SK-N-SH (cell line): ENCODE results near the gene AUTS2. TPM values are rescaled to one million over a fixed set of nuclear protein-coding genes. Genes with fewer than 3 reads are reported as not detected.
A peak's percentile ranks its signal among the peaks of the same experiment; 100 is the strongest.

Experiments used
- CTCF ChIA-PET: fragments of 300-600, 350-600 bp; formaldehyde crosslinking; extraction: SDS; loops from one replicate; lab custom pipeline; 2021; lab: Yijun Ruan, JAX
- POLR2A ChIA-PET: fragments of 350-600 bp; sonication (Branson Sonifier 250); formaldehyde crosslinking; extraction: SDS; loops from one replicate; lab custom pipeline; 2020; ENCODE audit warnings: antibody characterized with exemption, inconsistent platforms; lab: Yijun Ruan, JAX
- DNase-seq: peaks from one replicate; pipeline ENCODE4 v3.0.0; 2012
- H2AFZ ChIP-seq: fragments of 200-600 bp; sonication (generic); 2 replicates; pipeline ENCODE4 v1.8.1; 2016; ENCODE audit warnings: antibody characterized with exemption, mild to moderate bottlenecking, low read depth
- H3F3A ChIP-seq: fragments of 200-600 bp; sonication (generic); replicated peaks from 2 replicates; pipeline ENCODE3; 2016; ENCODE audit warnings: antibody characterized with exemption, mild to moderate bottlenecking; ENCODE audit not compliant: insufficient read depth
- H3K27ac ChIP-seq, 2 experiments: fragments of 200-500 bp in 1 of 2; fragments of 200-600 bp in 1 of 2; sonication (Bioruptor generic) in 1 of 2; sonication (generic), shearing (Covaris generic) in 1 of 2; 2 replicates each; pipeline versions ENCODE4 v1.5.1 to v1.6.1; 2014 to 2016; ENCODE audit warnings: low read depth in 2 of 2, inconsistent platforms in 1 of 2, low read length in 1 of 2, mild to moderate bottlenecking in 1 of 2, mixed read lengths in 1 of 2
- H3K27me3 ChIP-seq: fragments of 200-600 bp; sonication (generic), shearing (Covaris generic); 2 replicates; pipeline ENCODE4 v1.6.1; 2016; ENCODE audit warnings: mixed run types; ENCODE audit not compliant: insufficient read depth
- H3K36me3 ChIP-seq, 2 experiments: fragments of 200-500 bp in 1 of 2; fragments of 200-600 bp in 1 of 2; sonication (Bioruptor generic) in 1 of 2; sonication (generic) in 1 of 2; replicated peaks in 1 of 2; 2 replicates each; pipeline versions ENCODE3 to v1.5.1; 2014 to 2016; ENCODE audit warnings: low read length in 1 of 2, mild to moderate bottlenecking in 1 of 2; ENCODE audit not compliant: insufficient read depth in 2 of 2, control insufficient read depth in 1 of 2
- H3K4me1 ChIP-seq, 2 experiments: fragments of 200-500 bp in 1 of 2; fragments of 200-600 bp in 1 of 2; sonication (Bioruptor generic) in 1 of 2; sonication (generic), shearing (Covaris generic) in 1 of 2; 2 replicates each; pipeline versions ENCODE4 v1.5.1 to v1.6.1; 2014 to 2016; ENCODE audit warnings: low read depth in 1 of 2, low read length in 1 of 2, mixed run types in 1 of 2; ENCODE audit not compliant: insufficient read depth in 2 of 2, control insufficient read depth in 1 of 2
- H3K4me2 ChIP-seq: fragments of 200-600 bp; sonication (generic), shearing (Covaris generic); 2 replicates; pipeline ENCODE4 v1.6.1; 2017; ENCODE audit warnings: mixed run types
- H3K4me3 ChIP-seq, 2 experiments: fragments of 200-500 bp in 1 of 2; fragments of 200-600 bp in 1 of 2; sonication (Bioruptor generic) in 1 of 2; sonication (generic), shearing (Covaris generic) in 1 of 2; 2 replicates each; pipeline versions ENCODE4 v1.5.1 to v1.8.1; 2014 to 2016; ENCODE audit warnings: low read depth in 2 of 2, inconsistent platforms in 1 of 2, low read length in 1 of 2, mild to moderate bottlenecking in 1 of 2, mixed read lengths in 1 of 2, moderate library complexity in 1 of 2
- H3K79me2 ChIP-seq: fragments of 200-600 bp; sonication (generic); 2 replicates; pipeline ENCODE4 v1.8.1; 2017; ENCODE audit warnings: mild to moderate bottlenecking; ENCODE audit not compliant: insufficient read depth
- H3K9ac ChIP-seq: fragments of 200-600 bp; sonication (generic); 2 replicates; pipeline ENCODE4 v1.6.1; 2017; ENCODE audit warnings: mixed run types
- H3K9me2 ChIP-seq: fragments of 200-600 bp; sonication (generic); 2 replicates; pipeline ENCODE4 v1.6.1; 2017; ENCODE audit warnings: mixed run types
- H3K9me3 ChIP-seq: fragments of 200-600 bp; sonication (generic); 2 replicates; pipeline ENCODE4 v1.6.1; 2017; ENCODE audit warnings: mixed run types, mild to moderate bottlenecking, moderate library complexity
- H4K20me1 ChIP-seq: fragments of 200-600 bp; sonication (generic); 2 replicates; pipeline ENCODE4 v1.6.1; 2017; ENCODE audit warnings: mild to moderate bottlenecking, mixed run types; ENCODE audit not compliant: insufficient read depth
- CHD2 ChIP-seq: fragments of 150-350 bp; IDR thresholded peaks from 2 replicates; pipeline ENCODE4 v1.6.1; 2018; ENCODE audit warnings: low read length; ENCODE audit not compliant: partially characterized antibody
- ELF1 ChIP-seq: IDR thresholded peaks from 2 replicates; pipeline ENCODE4 v1.4.0; 2012
- EP300 ChIP-seq, 2 experiments: IDR thresholded peaks; 2 replicates each; pipeline versions ENCODE4 v1.4.0 to v1.6.1; 2012; ENCODE audit warnings: borderline replicate concordance in 1 of 2, low read depth in 1 of 2, low read length in 1 of 2
- FOXJ3 ChIP-seq: sonication (generic); formaldehyde crosslinking; IDR thresholded peaks from 2 replicates; pipeline ENCODE4 v1.5.1; 2020; ENCODE audit warnings: mild to moderate bottlenecking, missing genetic modification reagents
- POLR2AphosphoS5 ChIP-seq: IDR thresholded peaks from 2 replicates; pipeline ENCODE4 v1.6.1; 2012; ENCODE audit warnings: low read depth, low read length
- RCOR1 ChIP-seq: fragments of 150-350 bp; IDR thresholded peaks from 2 replicates; pipeline ENCODE4 v1.6.1; 2017; ENCODE audit warnings: antibody characterized with exemption, low read length
- RXRA ChIP-seq: IDR thresholded peaks from 2 replicates; pipeline ENCODE4 v1.4.0; 2012; ENCODE audit warnings: low read depth, mild to moderate bottlenecking, borderline replicate concordance
- SMC3 ChIP-seq: IDR thresholded peaks from 2 replicates; pipeline ENCODE4 v1.6.1; 2012; ENCODE audit warnings: low read depth, low read length, improper control_type of control experiment
- TCF12 ChIP-seq: IDR thresholded peaks from 2 replicates; pipeline ENCODE4 v1.4.0; 2012
- TEAD4 ChIP-seq: IDR thresholded peaks from 2 replicates; pipeline ENCODE4 v1.4.0; 2012; ENCODE audit warnings: mild to moderate bottlenecking, borderline replicate concordance; ENCODE audit not compliant: insufficient read depth
- WGBS: methylation state at CpG from one replicate; pipeline ENCODE4 v1.1.6; 2017; ENCODE audit warnings: low lambda C conversion rate; 5-methylcytosine and 5-hydroxymethylcytosine counted together
- polyA plus RNA-seq, 3 experiments: library from polyadenylated mRNA; depleted of rRNA; stranded (reverse); fragments of >200 nt; gene quantifications; 2 replicates each; pipeline ENCODE4 v1.2.3, GENCODE V29; 2012
- TF ChIP-seq, protein P1 (sequence below): fragments of 150-350 bp; IDR thresholded peaks from 2 replicates; pipeline ENCODE4 v1.6.1; 2016; ENCODE audit warnings: mild to moderate bottlenecking, low read depth, low read length
- TF ChIP-seq, protein P2 (sequence below): fragments of 150-350 bp; IDR thresholded peaks from 2 replicates; pipeline ENCODE4 v1.6.1; 2017; ENCODE audit warnings: antibody characterized with exemption, low read length, low read depth, borderline replicate concordance

The AUTS2 gene
- polyA plus RNA-seq, 1 of the 3 experiments (the other 2 are of a cell fraction): 15.6 TPM

DNA sequence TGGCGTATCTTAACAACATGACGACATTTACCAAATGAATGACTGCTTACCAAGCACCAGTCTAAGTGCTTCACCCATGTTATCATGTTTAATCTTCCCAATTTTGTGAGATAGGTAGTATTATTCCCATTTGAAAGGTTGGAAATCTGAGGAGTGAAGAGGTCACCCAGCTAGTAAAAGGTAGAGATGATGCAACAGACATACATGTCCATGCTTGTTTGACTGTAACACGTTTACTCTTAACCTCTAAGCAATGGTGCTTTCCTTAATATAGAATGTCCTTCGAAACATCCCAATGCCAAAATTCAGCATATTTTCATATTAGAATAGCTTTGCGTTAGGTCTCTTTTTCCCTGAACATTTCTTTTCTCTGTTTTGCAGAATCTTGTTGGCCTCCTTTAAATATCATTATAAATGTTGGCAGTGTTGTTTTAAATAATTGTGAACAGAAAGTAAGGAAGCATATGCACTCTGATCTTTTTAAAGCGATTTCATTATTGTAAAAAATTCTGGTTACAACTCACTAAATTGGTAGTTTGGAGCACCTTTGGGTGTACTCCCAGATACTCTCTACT is 722.8 kb downstream of the AUTS2 start:
- ChIA-PET CTCF (interaction anchor here (1.1 kb wide), 1 partner anchor 25 kb away, joined by 3 read pairs; no protein-coding TSS in a partner anchor), POLR2A (no interaction called here)
- Histone ChIP-seq H3K9ac (no peak overlapping the region), H3K27me3 (no peaks in the 10 kb centered on the region), H3F3A (no peaks in the 10 kb centered on the region), H3K36me3 (no peaks in the 10 kb centered on the region), H3K27ac (no peak overlapping the region), H3K9me3 (no peaks in the 10 kb centered on the region), H3K9me2 (no peaks in the 10 kb centered on the region), H3K4me3 (no peak overlapping the region), H4K20me1 (no peaks in the 10 kb centered on the region), H3K79me2 (no peaks in the 10 kb centered on the region), H3K4me2 (no peak overlapping the region), H2AFZ (no peak overlapping the region), H3K4me1 (peaks cover 13 to 22% of the 10 kb centered on the region in 2 experiments; a peak in 3 of 4 replicates)
- no peak for DNase-seq
- 91% methylated on average over 6 of the region's 6 CpGs for WGBS
- TF ChIP-seq, protein P1, sequence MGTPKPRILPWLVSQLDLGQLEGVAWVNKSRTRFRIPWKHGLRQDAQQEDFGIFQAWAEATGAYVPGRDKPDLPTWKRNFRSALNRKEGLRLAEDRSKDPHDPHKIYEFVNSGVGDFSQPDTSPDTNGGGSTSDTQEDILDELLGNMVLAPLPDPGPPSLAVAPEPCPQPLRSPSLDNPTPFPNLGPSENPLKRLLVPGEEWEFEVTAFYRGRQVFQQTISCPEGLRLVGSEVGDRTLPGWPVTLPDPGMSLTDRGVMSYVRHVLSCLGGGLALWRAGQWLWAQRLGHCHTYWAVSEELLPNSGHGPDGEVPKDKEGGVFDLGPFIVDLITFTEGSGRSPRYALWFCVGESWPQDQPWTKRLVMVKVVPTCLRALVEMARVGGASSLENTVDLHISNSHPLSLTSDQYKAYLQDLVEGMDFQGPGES: no peak
- TF ChIP-seq ELF1: no peak
- no peak for TF ChIP-seq TCF12
- TF ChIP-seq POLR2AphosphoS5: no peak
- no peak for TF ChIP-seq CHD2
- TF ChIP-seq FOXJ3 (CRISPR knock-in tag): no peak
- TF ChIP-seq RCOR1: no peak
- no peak for TF ChIP-seq SMC3

DNA sequence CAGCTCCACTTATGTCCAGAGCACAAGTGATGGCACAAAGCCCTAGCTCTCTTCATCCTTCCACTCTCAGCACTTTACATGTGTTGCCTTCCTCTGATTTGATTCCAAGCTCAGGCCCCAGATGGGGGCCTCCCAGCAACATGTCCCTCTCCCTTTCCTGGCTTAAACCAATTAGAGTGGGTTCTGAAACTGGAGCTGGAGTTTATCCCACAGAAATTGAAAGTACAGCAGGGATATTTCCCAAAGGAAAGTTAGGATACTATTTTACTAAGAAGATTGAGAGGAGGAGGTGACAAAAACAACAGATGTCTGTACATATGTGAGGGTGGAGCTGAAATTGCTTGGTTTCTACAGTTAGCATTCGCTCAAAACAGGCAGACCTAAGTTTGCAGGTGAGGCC is 724.6 kb downstream of the AUTS2 start:
- POLR2A ChIA-PET: no interaction called here
- 71% methylated on average over 1 of the region's 1 CpG for WGBS

More for the DNA sequence above, 724.6 kb downstream of the AUTS2 start:
- TF ChIP-seq RXRA: no peak
- TF ChIP-seq, protein P2, sequence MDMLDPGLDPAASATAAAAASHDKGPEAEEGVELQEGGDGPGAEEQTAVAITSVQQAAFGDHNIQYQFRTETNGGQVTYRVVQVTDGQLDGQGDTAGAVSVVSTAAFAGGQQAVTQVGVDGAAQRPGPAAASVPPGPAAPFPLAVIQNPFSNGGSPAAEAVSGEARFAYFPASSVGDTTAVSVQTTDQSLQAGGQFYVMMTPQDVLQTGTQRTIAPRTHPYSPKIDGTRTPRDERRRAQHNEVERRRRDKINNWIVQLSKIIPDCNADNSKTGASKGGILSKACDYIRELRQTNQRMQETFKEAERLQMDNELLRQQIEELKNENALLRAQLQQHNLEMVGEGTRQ: no peak
- TF ChIP-seq, protein P1: no peak
- TF ChIP-seq TEAD4: no peak
- TF ChIP-seq TCF12: no peak
- TF ChIP-seq EP300 (IDR thresholded peaks at IDR 0.05; ENCODE audit: borderline replicate concordance in 1 of 2, low read depth in 1 of 2, low read length in 1 of 2): no peak
- Histone ChIP-seq H4K20me1 (no peaks in the 10 kb centered on the region), H3K27me3 (no peaks in the 10 kb centered on the region), H3K4me1 (peaks cover 17 to 20% of the 10 kb centered on the region in 2 experiments; a peak in 2 of 4 replicates), H3K9ac (no peak overlapping the region), H3K9me2 (no peaks in the 10 kb centered on the region), H3K4me3 (no peak overlapping the region), H3K9me3 (no peaks in the 10 kb centered on the region), H3K4me2 (no peak overlapping the region), H3K79me2 (no peaks in the 10 kb centered on the region), H3K36me3 (no peaks in the 10 kb centered on the region), H3F3A (no peaks in the 10 kb centered on the region), H3K27ac (peak overlapping the region in 1 of 2 experiments; percentile 18; a peak in 1 of 4 replicates), H2AFZ (no peak overlapping the region)
- DNase-seq: no peak
- CTCF ChIA-PET: interaction anchor here (0.8 to 1.6 kb wide), 3 partner anchors 12 to 375 kb away, joined by 3 to 6 read pairs (median 3); no protein-coding TSS in a partner anchor
